GDM1 (cell line): ENCODE data around the gene RPTOR.

Experiments used
- DNase-seq: peaks from one replicate; lab custom pipeline; 2025; lab: John Stamatoyannopoulos, UW

RPTOR gene

DNA sequence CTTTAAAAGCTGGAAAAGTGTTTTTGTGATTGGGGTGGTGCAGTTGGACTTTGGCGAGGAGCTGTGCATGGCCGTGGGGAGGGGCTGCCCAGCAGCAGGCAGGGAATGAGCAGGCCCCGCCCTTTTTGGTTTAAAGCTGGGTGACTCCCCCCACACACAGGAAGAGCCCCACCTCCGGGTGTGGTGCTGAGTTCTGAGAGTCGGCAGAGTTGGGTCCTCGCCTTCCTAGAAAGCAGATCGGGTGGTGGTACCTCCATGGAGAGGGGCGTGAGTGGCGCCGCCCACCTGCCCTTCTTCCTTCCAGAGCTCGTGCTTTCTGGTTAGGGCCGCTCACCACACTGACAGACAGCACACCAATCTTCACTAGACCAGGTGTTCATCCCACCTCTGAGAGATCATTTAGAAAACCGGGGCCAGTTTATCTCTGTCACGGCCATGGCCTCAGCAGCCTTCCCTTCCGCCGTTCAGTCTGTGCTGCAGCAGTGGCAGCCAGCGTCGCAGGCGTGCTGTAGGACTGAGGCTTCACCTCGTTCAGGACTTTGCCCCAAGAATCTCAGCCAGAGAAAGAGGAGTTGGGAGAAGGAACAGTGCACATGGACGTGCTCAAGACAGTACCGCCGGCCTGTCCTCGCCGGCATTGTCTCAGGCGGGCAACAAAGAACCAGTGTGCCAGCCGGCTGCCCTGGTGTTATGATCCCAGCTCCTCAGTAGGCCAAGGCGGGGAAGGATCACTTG, 303.0 kb downstream of the RPTOR start:
- no peak for DNase-seq

DNA sequence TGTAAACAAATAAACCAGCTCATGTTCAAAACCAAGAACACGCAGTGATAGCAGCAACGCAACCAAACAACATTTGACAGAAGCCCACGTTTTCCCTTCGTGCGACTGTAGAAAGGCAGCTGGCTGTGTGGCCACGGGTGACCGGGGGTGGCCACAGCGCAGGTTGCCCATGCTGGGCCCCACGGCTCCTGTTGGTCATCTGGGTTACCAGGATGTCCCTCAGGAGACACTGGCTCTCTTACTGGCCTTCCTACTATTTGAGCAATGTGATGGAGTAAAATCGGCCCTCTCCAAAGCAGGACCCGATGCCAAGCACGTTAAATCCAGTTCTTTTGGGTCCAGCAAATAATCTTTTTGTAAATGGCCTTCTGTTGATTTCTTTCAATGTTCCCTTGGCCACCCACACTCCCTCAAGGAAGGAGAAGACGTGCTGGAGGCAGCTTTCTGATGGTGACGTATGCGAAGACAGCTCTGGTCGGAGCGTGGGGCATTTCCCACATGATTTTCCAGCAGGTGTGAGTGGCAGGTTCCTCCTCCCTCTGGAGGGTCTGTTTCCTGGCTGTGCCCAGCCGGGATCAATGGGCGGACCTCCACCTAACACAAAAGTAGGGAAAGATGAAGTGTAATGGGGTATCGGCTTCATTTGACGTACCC, 303.9 kb downstream of the RPTOR start:
- no peak for DNase-seq

DNA sequence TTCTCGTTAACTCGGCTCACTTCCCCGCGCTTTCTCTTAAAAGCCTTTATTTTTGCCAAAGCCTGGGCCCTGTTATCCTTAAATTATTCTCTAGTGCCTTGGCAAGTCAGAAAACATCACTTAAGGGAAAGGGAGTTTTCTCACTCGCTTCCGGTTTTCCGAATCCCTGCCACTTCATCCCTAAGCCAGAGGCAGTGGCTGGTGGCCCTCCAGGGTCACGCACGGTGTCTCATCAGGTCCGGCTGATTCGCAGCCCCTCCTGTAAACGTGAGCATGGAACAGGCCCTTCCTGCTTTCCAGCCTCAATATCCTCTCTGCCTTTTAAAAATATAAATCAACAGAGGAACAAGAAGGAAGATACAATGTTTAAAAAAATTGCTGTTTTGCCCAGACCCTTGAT, 304.5 kb downstream of the RPTOR start:
- DNase-seq = no peak

DNA sequence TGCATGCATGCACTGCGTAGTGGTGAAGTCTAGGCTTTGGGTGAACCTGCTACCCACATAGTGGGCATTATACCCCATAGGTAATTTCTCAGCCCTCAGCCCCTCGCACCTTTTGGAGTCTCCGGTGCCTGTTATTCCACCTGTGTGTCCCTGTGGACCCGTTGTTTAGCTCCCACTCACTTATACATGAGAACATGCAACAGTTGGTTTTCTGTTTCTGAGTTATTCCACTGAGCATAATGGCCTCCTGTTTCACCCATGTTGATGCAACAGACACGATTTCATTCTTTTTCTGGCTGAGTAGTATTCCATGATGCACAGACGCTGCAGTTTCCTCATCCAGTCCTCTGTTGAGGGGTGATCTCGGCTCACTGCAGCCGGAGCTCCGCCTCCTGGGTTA, 305.5 kb downstream of the RPTOR start:
- DNase-seq = no peak

GRCh38 chr17:80850817-80851216, 306.2 kb downstream of the RPTOR start:
- no peak for DNase-seq

DNA sequence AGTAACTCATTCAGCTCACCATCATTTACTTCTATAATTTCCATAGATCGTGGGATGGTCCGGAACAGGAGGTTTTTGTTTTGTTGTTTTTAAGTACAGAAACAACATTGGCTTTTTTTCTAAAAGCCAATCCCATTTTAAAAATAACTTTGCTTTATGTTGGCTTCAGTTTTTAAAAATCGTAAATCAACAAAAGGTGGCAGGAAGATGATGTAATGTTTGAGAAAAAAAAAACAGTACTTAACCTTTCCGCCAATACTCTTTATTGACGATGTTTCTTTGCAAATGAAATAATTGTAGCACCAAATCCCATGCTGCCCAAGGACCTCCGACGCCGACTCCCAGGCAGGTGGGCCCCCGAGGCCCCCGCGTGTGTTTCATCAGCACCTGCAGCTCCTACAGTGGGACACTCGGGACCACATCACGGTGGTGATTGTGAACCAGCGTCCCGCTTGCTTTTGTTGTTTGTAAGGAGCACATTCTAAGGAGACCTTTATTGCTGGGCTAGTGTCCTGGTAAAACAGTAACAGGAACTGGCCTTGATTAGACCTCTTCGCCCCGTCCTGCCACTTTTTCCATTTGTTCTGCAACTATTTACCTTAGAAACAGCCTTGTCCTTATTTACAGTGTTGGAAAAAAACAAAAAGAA, 306.8 kb downstream of the RPTOR start:
- no peak for DNase-seq

- no peak for DNase-seq
These were observed 307.9 kb downstream of the RPTOR start for GRCh38 chr17:80852476-80853015.

DNA sequence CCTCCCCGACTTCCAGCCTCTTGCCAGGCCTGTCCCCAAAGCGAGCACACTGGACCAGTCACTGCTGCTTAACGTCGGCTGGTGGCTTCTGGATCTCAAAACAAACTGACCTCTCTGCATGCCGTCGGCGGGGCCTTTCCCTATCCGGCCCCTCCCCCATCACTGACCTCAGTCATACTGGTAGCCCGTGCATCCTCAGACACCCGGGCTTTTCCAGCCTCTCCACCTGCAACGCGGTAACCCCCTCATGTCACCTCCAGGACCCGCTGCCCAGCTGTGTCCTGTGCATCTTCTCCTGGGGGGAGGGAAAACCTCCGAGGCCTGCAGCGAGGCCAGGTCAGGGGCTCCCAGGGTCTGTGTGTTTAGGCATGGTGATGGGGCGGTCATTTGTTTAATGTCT, 308.4 kb downstream of the RPTOR start:
- no peak for DNase-seq

- DNase-seq = no peak
These were observed 309.6 kb downstream of the RPTOR start for GRCh38 chr17:80854220-80854619.

- DNase-seq = no peak
These were observed 310.7 kb downstream of the RPTOR start for GRCh38 chr17:80855196-80855947.

DNA sequence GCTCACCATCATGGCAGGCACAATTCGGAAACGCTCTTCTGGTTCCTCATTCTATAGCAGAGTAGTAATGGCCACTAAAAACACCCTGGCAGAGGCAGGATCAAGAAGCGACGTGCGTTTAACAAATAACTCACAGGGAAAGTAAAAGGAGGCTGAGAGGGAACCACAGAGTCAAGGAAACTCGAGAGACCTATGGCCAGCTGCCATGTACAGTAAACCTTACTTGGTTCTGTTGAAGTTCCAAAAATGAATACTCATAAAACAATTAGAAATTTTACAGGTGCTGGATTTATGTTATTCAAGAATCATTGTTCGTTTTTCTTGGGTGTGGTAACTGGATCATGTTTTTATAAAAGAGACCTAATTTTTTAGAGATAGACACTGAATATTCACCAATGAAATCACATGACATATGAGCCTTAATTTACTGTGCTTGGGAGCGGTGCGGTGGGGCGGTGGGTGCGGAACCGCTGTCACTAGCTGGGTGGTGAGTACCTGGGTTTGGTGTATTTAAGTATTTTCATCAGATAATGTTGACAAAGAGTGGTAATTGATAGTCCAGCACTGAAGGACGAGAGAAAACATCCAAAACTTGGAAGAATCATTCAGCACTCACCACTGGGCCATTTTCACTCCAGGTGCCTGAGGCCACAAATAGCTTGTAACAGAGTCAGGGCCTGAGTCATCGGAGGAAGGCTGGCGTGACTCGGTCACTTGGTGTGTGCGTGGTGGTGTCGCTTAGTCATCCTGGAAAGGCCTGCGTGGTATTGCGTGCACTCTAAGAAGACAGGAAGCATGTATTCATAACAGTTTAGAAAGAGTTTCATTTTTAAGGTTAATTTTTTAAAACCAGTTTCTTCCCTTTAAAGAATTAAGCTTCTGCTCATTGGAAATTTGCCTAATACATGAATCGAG, 311.6 kb downstream of the RPTOR start:
- DNase-seq = peak; percentile 57

DNA sequence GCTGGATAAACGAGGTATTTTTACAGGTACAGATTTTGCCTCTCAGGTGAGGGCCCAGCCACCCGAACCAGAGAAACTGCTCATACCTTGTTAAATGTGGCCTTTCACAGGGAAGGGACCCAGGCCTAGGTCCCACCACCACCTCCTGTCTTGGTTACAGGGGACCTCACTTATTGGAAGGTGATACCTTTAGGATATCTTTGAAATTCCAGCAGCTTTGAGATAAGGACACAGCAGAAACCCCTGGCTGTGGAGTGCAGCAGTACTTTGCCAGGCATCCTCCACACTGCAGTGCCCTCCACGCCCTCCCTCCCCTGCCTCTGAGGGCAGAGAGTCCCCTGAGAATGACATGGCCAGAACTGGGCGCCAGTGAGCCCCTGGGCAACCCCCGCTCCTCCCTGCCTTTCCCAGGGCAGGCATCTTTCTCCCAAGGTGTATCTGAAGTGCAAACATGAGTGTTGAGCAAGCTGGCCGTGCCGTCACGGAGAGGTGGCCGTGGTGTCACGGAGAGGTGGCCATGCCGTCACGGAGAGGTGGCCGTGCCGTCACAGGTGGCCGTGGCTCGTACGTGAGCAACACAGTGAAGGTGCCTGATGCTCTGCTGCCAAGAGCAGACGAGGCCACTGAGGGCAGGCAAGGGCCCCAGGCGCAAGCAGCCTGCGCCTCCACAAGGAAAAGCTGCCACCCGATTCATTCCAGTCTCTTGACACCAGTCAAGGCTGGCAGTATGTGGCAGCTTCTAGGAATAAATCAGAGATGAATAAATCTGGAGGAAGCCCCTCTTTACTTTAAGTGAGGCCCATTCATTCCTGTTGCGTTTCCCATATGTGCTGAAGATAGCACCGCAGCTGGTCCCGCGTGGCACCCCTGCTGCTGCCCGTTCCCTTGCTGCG, 312.5 kb downstream of the RPTOR start:
- no peak for DNase-seq

DNA sequence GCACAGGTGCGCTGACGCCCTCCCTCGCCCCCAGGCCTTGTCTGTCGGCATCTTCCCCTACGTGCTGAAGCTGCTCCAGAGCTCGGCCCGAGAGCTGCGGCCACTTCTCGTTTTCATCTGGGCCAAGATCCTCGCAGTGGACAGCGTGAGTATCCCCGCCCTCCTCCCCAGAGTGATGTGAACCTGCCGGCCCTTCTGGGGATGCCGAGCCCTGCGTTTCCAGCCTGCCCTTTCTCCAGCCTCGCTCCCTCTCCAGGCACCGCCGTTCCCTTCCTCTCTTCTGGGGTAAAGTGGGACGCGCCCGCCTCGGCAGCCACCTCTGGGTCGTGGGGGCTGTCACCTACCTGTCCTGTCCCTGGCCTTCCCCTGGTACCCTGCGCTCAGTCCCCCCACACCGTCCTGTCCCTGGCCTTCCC, 313.1 kb downstream of the RPTOR start:
- no peak for DNase-seq

GRCh38 chr17:80858301-80859001, 313.8 kb downstream of the RPTOR start:
- no peak for DNase-seq

- DNase-seq = no peak
These were observed 314.6 kb downstream of the RPTOR start for GRCh38 chr17:80859002-80859941.

DNA sequence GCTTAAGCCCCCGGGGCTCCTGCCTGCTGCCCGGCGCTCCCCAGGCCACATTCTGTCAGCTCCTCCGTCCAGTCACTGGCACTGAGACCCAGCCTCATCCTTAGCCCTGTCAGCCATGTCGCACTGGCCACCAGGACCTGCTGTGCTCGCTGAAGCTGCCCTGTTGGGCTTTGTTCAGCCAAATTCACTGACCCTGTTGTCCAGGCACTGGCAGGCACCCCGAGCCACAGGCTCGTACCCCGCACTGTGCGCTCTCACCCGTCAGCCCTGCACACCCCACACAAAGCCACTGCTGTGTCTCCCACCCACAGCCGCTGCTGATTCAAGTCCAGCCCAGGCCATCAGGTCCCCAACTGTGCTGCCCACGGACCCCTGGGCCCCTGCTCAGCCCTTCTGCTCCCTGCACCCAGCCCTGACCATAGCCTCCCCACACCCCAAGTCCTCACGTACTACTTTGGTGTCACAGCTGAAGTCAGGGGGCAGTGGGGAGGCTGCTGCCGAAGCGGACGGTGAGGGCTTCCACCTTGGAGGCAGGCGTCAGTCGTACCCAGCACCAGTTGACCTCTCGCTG, 315.5 kb downstream of the RPTOR start:
- DNase-seq = no peak

DNA sequence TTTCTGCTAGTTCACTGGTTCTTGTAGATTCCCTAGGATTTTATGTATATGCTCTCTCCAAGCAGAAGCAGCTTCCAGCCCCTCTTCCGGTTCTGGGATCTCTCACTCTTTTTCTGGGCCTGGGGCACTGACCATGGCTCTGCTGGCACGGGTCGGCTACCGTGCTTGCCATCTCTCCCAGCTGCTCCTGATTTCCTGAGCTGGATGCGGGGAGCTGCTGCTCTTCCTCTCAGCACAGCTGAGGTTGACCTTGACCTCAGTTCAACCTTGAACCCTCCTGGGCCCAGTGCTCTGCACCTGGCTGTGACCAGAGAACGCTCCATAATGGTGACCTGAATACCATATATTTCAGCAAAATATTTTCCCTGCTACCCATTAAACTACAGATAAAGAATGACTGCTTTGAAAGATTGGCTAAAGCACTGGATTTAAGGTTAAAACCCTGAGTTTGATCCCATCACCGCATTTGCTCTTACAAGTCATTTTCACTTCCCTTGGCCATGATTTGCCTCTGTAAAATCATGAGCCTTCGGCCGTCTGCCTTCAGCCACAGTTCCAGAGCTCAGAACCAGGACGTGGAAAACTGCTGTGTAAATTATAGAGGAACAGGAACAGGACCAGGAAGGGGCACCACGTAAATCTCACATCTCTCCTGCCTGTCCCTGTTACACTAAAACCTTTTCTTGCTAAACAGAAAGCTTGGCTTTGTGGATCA, 316.2 kb downstream of the RPTOR start:
- DNase-seq = no peak
